Endothelial cell of umbilical vein (primary cell): ENCODE measurements around the gene RGS1. TPM values are rescaled to one million over a fixed set of nuclear protein-coding genes. Genes with fewer than 3 reads are reported as not detected.

Experiments
- BruUV-seq: library from RNA; stranded (reverse); fragments of 400-500 nt; replicated peaks from 2 replicates; lab custom pipeline; 2021; lab: Mats Ljungman, UMichigan
- CTCF ChIA-PET: fragments of 300-600, 350-600 bp; sonication (Branson Sonifier 250); formaldehyde crosslinking; loops from one replicate; lab custom pipeline; 2021; ENCODE audit warnings: antibody characterized with exemption, inconsistent platforms; lab: Charles Lee
- POLR2A ChIA-PET: fragments of 300-600, 350-600 bp; sonication (Branson Sonifier 250); formaldehyde crosslinking; loops from one replicate; lab custom pipeline; 2021; ENCODE audit warnings: antibody characterized with exemption, inconsistent platforms; lab: Charles Lee
- DNase-seq: peaks from one replicate; pipeline ENCODE4 v3.0.0-alpha.2; 2011; ENCODE audit warnings: low read depth, low spot score
- FAIRE-seq: peaks from 2 replicates; lab custom pipeline; 2011; peaks lifted over from hg19 to GRCh38; lab: Jason Lieb, UNC
- H2AFZ ChIP-seq: 2 replicates; pipeline ENCODE4 v1.6.0; 2012; ENCODE audit warnings: low read depth, low read length, control low read depth, inconsistent platforms
- H3K27ac ChIP-seq: 2 replicates; pipeline ENCODE4 v1.5.1; 2011; ENCODE audit warnings: low read depth, mild to moderate bottlenecking, control low read depth, low read length, moderate library complexity; ENCODE audit not compliant: insufficient read depth
- H3K27me3 ChIP-seq, 2 experiments: 2 replicates each; pipeline versions ENCODE4 v1.6.0 to v1.6.1; 2011; ENCODE audit warnings: low read length in 2 of 2, mixed read lengths in 1 of 2; ENCODE audit not compliant: control insufficient read depth in 2 of 2, insufficient read depth in 2 of 2
- H3K36me3 ChIP-seq, 2 experiments: 2 replicates in 1 of 2; 3 replicates in 1 of 2; pipeline ENCODE4 v1.5.1; 2011; ENCODE audit warnings: low read length in 2 of 2, mild to moderate bottlenecking in 1 of 2, moderate library complexity in 1 of 2; ENCODE audit not compliant: control insufficient read depth in 2 of 2, insufficient read depth in 2 of 2; ENCODE audit errors: extremely low read depth in 1 of 2
- H3K4me1 ChIP-seq: 3 replicates; pipeline ENCODE4 v1.5.1; 2011; ENCODE audit warnings: mild to moderate bottlenecking, low read length; ENCODE audit not compliant: control insufficient read depth, insufficient read depth; ENCODE audit errors: extremely low read depth
- H3K4me2 ChIP-seq: 2 replicates; pipeline ENCODE4 v1.6.1; 2011; ENCODE audit warnings: low read length, control low read depth, mixed read lengths; ENCODE audit not compliant: insufficient read depth
- H3K4me3 ChIP-seq, 3 experiments: fragments of 200-600 bp in 1 of 3; sonication (generic), shearing (Covaris generic) in 1 of 3; replicated peaks in 1 of 3; 2 replicates each; pipeline ENCODE4 v1.5.1; 2011 to 2016; ENCODE audit warnings: control low read depth in 3 of 3, low read length in 3 of 3, mild to moderate bottlenecking in 2 of 3, inconsistent platforms in 1 of 3, low read depth in 1 of 3, moderate library complexity in 1 of 3; ENCODE audit not compliant: insufficient read depth in 1 of 3
- H3K79me2 ChIP-seq: 2 replicates; pipeline ENCODE4 v1.6.0; 2012; ENCODE audit warnings: low read length, inconsistent platforms; ENCODE audit not compliant: control insufficient read depth, insufficient read depth
- H3K9ac ChIP-seq: replicated peaks from 2 replicates; pipeline ENCODE3; 2011; ENCODE audit warnings: low read length, control low read depth; ENCODE audit not compliant: insufficient read depth; ENCODE audit errors: extremely low read depth
- H3K9me1 ChIP-seq: replicated peaks from 3 replicates; pipeline ENCODE4 v1.6.0; 2011; ENCODE audit warnings: mild to moderate bottlenecking, low read length; ENCODE audit not compliant: control insufficient read depth, insufficient read depth; ENCODE audit errors: extremely low read depth
- H3K9me3 ChIP-seq: replicated peaks from 2 replicates; pipeline ENCODE4 v1.5.1; 2012; ENCODE audit warnings: low read length, inconsistent platforms; ENCODE audit not compliant: control insufficient read depth, insufficient read depth
- H4K20me1 ChIP-seq: replicated peaks from 2 replicates; pipeline ENCODE3; 2011; ENCODE audit warnings: mild to moderate bottlenecking, low read length; ENCODE audit not compliant: control insufficient read depth, insufficient read depth; ENCODE audit errors: extremely low read depth
- EZH2 ChIP-seq: IDR thresholded peaks from 2 replicates; pipeline ENCODE4 v1.6.1; 2012; ENCODE audit warnings: borderline replicate concordance, low read depth, mild to moderate bottlenecking, moderate library complexity, low read length, inconsistent platforms; ENCODE audit not compliant: severe bottlenecking
- FOS ChIP-seq: IDR thresholded peaks from 2 replicates; pipeline ENCODE4 v1.6.1; 2011; ENCODE audit warnings: mild to moderate bottlenecking, low read length, moderate library complexity, borderline replicate concordance; ENCODE audit not compliant: insufficient read depth
- GATA2 ChIP-seq: IDR thresholded peaks from 2 replicates; pipeline ENCODE4 v1.7.0; 2011; ENCODE audit warnings: low read depth, mild to moderate bottlenecking, moderate library complexity, mixed read lengths, low read length; ENCODE audit not compliant: insufficient read length, insufficient read depth
- JUN ChIP-seq: IDR thresholded peaks from 2 replicates; pipeline ENCODE4 v1.6.1; 2011; ENCODE audit warnings: borderline replicate concordance, low read depth; ENCODE audit not compliant: insufficient read length, insufficient read depth
- POLR2A ChIP-seq: IDR thresholded peaks from 2 replicates; pipeline ENCODE4 v1.6.1; 2012; ENCODE audit warnings: low read depth, mild to moderate bottlenecking, control low read depth, low read length
- dilution Hi-C: fragments of 300-500 bp; cut with MboI; formaldehyde crosslinking; loops from one replicate; pipeline ENCODE4 v1.15.0; 2019; ENCODE audit warnings: low sequenced_read_pairs; ENCODE audit not compliant: extremely low pct_ligation_motif_present
- intact Hi-C: fragments of 100-400 bp; cut with micrococcal nuclease; formaldehyde crosslinking; loops from one replicate; pipeline ENCODE4 v1.10.0; 2022
- polyA plus RNA-seq, 4 experiments: library from polyadenylated mRNA; depleted of rRNA in 3 of 4; stranded (reverse) in 3 of 4; unstranded in 1 of 4; fragments of >200 nt; gene quantifications; 2 replicates each; pipeline versions ENCODE4 v1.2.1 to v1.2.3, GENCODE V29; 2011 to 2012; ENCODE audit warnings: missing spikeins in 1 of 4
- total RNA-seq: library from RNA; stranded (reverse); gene quantifications from 2 replicates; pipeline ENCODE4 v1.2.3, GENCODE V29; 2021
- TF ChIP-seq, protein P1 (sequence below): IDR thresholded peaks from 2 replicates; pipeline ENCODE4 v1.6.1; 2011; ENCODE audit not compliant: insufficient read depth, insufficient read length

The RGS1 gene
- total and polyA plus RNA-seq, 2 donors (not counting 3 experiments of a cell fraction or from before 2014, with no cell fraction given) = not detected

DNA sequence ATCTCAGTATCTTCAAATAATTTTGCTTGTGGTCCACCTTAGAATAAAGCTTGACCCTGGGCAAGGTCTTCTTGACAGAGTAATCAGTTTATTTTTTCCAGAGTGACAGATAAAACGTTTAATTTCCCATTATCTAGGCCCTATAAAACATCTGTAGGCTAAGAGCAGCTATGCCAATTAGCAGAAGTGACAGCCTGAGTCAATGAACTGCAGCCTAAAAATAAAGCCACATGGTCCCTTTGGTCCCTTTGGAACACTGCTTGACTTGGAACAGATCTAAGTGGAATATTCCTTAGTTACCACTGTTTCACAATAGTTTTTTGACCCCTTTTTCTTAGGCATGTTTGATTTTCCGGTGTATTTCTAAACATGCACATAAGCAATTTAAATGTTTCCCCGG is 54.0 kb downstream of the RGS1 start:
- H3K9ac ChIP-seq = no peak overlapping the region
- H3K4me1 ChIP-seq = no peaks in the 10 kb centered on the region
- H2AFZ ChIP-seq = no peak overlapping the region
- CTCF ChIA-PET = interaction anchor here (1.1 to 1.5 kb wide), 3 partner anchors 15 to 152 kb away, joined by 3 to 4 read pairs (median 3); no protein-coding TSS in a partner anchor
- DNase-seq (no peak), FAIRE-seq (no peak)
- H3K9me1 ChIP-seq = no peaks in the 10 kb centered on the region
- no peak overlapping the region for H3K27ac ChIP-seq
- no peaks in the 10 kb centered on the region for H3K79me2 ChIP-seq
- no peak overlapping the region for H3K4me3 ChIP-seq
- no peaks in the 10 kb centered on the region for H4K20me1 ChIP-seq
- no peak for TF ChIP-seq EZH2
- no peak for TF ChIP-seq FOS
- TF ChIP-seq GATA2 = no peak
- TF ChIP-seq, protein P1, sequence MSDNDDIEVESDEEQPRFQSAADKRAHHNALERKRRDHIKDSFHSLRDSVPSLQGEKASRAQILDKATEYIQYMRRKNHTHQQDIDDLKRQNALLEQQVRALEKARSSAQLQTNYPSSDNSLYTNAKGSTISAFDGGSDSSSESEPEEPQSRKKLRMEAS = no peak
- TF ChIP-seq POLR2A = no peak
- no peak for TF ChIP-seq JUN
- no peaks in the 10 kb centered on the region for H3K9me3 ChIP-seq
- H3K4me2 ChIP-seq = no peak overlapping the region
- dilution Hi-C loops = no loop called here
- H3K36me3 ChIP-seq = no peaks in the 10 kb centered on the region
- no TSS peak for BruUV-seq
- intact Hi-C loops = no loop called here
- no peaks in the 10 kb centered on the region for H3K27me3 ChIP-seq
- POLR2A ChIA-PET = no interaction called here

Other genes with a start within 250 kb of the RGS1 start
- gene RGS13, start 60.4 kb downstream of the RGS1 start, total RNA-seq = not detected in 2 replicates
- gene RGS13, start 60.4 kb downstream of the RGS1 start, polyA plus RNA-seq = not detected in 2 replicates
- 9.1 and 9.5 TPM in 2 replicates for gene RGS2, start 233.3 kb downstream of the RGS1 start, total RNA-seq
- gene RGS2, start 233.3 kb downstream of the RGS1 start, polyA plus RNA-seq = 4.4 and 6.1 TPM in 2 replicates